ENCODE results near the gene PPP2R5C.

Gene PPP2R5C

DNA sequence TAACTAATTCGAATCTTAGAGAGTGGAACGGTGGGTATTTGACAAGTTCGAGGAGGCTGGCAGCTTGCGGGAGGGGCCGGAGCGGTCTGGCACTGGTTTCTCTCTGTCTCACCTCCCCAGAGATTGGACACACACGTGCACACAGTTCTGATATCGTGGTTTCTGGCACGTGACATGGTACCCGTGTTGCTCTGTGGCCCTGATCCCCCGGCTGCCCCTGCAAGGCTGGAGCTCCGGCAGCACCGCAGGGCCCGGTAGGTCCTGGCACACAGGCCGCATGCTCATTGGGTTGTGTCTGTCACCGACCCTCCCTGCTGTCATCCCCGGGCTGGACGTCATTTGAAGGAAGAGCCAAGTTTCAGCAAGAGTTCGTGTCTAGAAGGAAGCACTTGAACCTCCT, 82.7 kb downstream of the PPP2R5C start:
- DNase-seq = no peak

DNA sequence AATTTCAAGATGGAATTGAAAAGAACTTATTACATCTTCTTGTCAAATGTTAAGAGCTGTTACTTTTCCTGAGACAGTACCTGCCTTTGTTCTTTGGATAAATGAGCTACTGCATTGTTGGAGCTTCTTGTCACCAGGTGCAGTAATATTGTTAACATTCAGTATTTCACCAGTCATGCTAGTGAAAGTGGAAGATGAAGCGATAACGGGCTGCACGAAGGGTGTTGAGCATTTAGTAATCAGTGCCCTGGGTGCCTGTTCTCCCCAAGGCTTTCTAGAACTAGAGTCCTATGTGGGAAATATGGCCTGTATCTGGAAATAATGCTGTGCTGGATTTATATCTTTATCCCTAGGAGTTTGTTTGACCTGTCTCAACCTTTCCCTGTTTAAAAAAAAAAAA, 83.2 kb downstream of the PPP2R5C start:
- DNase-seq = no peak

DNA sequence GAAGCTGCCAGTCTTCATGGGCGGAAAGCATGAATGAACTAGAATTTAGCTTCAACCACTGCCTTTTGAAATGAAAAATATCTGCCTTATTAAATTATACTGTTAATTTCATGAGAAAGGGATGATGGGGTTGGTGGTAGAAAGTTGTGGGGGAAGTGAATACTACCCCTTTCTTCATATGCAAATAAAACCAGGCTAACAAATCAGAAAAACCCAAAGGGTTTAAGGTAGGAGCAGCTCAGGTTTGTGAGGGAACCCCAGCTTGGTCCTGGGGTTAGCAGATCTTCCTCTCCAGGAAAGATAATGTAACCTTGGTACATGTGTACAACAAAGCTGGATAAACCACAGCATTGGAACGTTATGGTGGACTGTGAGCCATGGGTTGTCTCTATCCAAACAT, 84.0 kb downstream of the PPP2R5C start:
- no peak for DNase-seq

DNA sequence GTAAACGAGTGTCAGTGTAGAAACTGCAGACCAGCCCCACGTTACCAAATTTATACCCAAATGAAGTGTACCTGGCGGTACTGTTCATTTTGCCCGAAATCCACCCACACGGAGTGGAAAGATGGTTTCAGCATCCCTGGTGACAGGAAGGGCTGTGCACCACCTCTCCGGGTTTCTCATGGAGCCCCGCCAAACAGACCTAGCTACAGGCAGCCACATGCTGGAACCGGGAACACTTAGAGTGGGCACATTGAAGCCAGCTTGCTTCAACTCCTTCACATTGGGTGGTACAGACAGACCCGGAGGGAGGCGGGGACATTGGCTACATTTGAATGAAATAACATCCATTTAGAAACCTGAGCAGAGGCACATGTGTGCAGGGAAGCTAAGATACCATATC, 84.4 kb downstream of the PPP2R5C start:
- DNase-seq = no peak

DNA sequence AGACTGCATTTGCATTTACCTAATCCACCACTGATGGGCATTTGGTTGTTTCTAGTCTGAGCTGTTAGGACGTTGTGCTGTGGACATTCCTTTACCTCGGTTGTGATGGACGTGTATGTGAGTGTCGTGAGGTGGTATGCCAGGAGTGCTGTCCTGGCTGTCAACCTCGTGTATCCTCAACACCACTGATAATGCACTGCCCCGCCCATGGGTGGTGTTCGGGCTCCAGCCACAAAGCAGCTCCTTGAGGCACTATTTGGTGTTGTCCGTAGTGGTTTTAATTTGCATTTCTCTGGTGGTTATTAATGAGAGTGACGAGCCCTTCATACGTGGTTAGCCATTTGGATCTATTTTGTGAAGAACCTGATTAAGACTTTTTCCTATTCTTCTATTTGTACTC, 87.6 kb downstream of the PPP2R5C start:
- DNase-seq = no peak

DNA sequence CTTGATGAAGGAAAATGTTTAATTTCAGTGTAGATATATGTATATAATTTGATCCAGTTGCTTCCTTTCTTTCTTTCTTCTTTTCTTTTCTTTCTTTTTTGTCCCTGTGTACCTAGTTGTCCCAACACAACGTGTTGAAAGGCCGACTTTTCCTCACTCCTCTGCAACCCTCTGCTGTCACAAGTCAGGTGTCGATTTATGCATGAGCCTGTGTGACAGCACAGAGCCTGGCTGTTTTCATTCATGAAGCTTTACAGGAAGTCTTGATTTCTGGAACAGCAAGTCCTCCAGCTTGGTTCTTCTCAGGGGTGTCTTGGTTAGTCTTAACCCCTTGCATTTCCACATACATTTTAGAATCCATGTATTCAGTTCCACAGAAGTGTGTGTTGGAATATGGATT, 88.1 kb downstream of the PPP2R5C start:
- DNase-seq = no peak

DNA sequence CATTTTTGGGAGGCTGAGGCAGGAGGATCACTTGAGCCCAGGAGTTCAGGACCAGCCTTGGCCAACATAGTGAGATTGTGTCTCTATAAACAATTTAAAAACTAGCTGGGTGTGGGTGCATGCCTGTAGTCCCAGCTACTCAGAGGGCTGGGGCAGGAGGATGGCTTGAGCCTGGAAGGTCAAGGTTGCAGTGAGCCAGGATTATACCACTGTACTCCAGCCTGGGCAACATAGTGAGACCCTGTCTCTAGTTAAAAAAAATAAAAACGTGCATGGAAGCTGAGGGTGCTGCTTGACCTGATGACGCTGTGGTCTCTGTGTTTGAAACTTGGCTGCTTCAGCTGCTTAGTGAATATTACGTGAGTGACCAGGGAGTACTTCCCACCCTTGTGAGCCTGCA, 89.7 kb downstream of the PPP2R5C start:
- no peak for DNase-seq

DNA sequence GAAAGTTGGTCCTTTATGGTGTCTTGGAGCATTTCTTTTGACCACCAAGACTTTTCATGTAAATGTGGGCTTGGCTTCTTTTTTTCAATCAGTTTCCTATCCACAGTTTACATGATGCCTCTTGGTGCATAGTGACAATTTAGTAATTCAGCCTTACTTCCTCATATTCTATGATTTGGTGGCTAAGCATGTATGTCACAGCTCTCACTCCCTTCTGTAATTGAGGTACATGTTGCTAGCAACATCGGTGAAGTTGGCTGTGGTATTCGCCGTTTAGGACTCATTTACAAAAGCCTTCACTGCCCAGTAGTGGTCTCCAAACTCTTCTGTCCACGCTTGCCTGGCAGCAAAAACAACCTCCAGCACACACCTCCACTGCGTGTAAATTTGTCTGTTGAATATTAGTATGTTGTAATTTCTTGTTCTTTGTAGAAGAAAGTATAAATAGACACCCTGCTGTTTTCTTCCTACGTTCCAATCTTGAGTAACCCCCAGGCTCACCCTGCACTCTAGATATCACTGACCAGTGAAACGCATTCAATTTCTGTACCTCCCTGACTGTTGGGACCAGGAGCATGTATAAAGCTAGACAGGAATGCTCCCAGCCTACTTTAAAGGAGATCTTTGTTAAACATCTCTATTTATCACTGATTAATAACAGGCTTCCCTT, 90.4 kb downstream of the PPP2R5C start:
- DNase-seq = no peak

DNA sequence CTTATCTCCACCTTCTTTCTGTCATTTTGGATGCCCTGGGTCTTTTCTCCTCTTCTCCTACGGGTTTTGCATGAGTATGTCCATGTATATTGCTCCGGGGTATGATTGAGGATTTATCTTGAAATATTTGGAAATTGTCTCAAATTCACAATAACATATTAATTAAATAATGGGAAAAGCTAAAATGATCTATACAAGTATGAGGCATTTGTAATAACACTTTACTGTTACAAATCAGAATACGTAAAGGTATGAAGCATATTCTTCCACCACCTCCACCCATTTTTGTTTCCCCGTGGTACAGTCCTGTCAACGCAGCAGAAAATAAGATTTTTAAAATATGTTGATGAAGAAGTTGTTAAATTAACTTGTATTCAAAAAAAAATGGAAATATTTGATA, 91.3 kb downstream of the PPP2R5C start:
- no peak for DNase-seq

DNA sequence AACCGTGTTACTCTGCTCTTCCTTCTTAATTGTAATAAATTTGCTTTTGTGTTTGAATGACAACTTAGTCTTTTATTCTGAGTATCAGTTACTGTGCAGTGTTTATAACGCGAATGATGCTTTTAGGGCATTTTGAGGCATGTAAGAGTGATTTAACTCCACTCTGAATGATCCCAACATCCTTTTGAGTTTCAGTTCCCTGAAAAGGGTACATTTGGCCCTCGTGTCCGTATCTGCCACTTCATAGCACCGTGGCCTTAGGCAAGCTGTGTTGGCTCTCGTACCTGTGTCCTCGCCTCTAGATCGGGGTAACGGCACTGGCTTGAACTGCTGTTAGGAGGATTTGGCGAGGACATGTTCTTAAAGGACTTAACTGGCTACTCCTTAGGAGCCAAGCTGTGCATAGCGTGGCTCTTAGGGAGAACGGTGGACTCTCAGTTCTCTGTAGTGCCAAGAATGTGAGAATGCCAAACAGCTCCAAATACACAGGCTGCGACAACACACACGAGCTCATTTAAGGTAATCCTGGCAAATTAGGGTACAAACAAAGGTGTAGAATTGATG, 92.0 kb downstream of the PPP2R5C start:
- DNase-seq = no peak

DNA sequence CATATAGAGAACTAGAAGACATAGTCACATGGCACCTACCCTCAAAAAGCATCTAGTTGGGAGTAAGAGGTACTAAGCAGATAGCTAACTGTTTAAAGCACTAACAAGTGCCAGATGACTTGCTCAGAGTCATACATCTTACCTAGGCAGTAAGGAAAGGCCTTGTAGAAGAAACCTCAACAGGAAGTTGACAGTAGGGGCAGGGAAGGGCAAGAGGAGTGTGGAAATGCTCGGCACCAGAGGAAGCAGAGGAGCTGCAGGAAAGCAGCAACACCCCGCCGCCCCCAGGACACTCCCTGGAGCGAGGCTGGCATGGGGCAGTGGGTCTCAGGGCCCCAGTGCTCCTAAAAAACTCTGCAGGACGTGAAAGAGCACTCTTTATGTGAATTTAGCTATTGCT, 92.9 kb downstream of the PPP2R5C start:
- no peak for DNase-seq

DNA sequence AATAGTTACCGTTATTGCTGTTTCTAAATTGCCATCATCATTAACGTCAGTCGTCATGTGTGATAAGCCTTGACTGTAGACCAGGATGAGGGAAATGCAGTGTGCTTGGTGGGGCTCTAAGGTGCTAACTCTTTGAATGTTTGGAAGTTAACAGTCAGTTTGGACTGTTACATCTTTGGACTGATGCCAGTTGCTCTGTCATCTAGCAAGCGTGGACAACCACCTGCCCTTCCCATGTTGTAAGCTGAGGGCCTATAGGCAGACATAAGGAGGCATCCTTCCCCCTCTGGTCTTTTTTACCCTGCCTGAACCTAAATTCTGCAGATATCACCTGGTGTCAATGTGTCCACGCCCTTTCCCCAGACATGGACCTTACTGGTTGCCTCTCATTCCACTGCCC, 94.4 kb downstream of the PPP2R5C start:
- no peak for DNase-seq

DNA sequence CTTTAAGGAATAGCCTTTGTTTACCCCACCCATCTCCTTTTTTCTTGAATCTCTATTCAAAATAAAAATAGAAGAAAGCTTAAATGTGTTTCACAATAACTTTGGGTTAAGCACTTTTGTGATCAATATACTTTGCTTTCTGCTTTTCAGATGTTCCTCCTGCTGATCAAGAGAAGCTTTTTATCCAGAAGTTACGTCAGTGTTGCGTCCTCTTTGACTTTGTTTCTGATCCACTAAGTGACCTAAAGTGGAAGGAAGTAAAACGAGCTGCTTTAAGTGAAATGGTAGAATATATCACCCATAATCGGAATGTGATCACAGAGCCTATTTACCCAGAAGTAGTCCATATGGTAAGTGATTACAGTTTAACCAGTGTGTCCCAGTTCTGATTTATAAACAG, 95.0 kb downstream of the PPP2R5C start:
- no peak for DNase-seq

DNA sequence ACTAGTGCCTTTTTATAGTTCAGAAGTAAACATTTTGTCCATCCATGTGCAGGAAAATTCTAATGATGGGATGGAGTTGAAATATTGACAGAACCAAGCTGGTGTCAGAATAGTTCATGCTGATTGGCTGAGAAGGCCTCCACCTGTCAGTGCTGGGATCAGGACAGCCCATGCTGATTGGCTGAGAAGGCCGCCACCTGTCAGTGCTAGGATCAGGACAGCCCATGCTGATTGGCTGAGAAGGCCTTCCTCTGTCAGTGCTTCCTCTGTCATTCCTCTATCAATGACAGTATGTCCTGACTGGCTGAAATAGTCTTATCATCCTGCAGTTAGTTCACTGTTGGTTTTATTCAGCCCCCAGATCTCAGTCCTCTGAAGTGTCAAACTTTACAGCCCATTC, 95.7 kb downstream of the PPP2R5C start:
- no peak for DNase-seq

DNA sequence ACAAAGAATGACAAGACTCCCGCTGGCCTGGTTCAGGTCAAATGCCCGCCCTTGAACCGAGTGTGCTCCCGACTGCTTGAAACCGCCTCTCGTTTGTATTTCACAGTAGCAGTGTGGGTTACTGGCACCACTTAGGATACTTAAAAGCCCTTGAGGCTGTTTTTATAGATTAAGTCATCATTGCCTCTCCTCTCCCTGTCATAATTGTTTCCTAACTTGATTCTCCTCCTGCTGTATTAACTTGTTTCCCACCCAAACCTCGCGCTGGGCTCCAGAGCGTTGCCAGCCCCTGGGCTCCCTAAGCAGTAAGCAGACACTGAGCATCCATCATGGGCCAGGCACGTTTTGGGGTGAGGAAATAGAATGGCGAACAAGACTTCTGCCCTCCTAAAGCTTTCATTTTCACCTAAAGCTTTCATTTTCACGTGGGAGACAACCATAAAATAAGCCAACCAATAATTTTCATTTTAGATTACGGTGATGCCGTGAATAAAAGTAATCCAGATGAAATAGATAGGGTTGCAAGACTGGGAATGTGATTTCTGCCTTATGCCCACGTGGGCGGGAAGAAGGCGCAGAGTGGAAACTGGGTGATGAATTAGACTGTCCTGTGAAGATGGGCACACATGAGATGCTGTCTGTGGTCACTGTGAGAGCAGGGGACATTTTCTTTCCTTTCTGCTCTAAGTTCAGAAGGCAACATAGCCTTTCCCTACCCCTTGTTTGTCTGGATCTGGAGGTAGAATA, 97.5 kb downstream of the PPP2R5C start:
- DNase-seq = peak; percentile 71

DNA sequence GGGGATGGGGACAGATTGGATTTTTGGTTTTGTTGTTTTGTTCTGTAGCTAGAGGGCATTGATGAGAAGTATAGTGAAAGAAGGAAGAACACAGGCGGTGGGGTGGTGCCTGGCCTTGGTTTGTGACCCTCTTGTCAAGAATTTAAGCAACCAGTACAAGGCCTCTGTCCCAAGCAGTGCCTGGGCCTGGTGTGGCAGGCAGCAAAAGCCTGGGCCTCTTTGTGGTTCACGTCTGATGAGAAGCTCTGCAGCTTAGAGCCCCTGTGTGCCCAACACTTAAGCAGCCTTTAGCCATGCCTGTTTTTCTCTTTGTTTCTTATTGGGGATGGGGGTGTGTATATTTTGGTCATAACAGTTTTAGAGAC, 98.0 kb downstream of the PPP2R5C start:
- no peak for DNase-seq

DNA sequence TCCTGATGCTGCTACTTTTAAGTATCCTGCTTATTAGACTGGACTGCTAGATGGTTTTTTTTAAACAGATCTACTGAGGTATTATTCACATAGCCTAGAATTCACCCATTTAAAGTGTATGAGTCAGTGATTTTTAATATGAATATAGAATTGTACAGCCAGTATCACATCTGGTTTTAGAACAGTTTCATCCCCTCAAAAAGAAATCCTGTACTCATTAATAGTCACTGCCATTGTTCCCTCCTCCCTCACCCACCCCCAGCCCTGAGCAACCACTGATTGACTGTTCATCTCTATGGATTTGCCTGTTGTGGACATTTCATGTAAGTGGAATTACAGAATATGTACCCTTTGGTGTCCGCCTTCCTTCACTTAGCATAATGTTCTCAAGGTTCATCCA, 98.4 kb downstream of the PPP2R5C start:
- no peak for DNase-seq

DNA sequence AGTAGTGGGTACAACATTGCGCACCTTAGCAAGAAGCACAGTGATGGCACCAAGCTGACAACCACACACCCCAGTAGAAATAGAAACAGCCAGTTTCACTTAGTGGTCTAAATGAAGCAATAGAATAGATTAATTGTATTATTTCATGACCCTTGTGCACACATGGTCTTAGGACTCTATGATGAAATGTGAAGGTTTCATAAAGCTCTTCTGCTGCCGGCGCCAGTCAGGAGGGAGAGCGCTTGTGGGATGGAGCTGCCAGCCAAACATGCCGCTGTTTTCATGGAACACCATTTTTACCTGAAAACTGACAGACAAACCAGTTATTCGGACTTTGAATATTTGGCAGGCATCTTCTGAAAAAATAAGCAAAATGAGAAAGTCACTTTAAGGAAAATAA, 100.0 kb downstream of the PPP2R5C start:
- no peak for DNase-seq

DNA sequence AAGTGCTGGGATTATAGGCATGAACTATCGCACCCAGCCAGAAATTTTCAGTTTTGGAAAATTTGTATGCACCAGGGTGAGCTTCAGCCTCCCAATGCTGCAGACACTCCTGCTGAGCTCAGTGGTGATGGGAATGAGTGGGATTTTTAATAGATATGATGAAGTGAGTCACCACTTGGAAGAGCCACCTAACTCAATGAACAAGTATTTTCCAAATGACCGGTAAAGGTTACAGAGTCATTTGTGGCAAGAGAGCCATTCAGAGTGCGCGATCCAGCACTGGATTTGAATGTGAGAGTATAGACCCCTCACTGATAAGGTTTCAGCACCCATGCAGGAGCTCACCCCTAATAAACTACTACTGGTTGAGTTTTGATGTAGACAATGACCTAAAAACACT, 100.7 kb downstream of the PPP2R5C start:
- DNase-seq = no peak

DNA sequence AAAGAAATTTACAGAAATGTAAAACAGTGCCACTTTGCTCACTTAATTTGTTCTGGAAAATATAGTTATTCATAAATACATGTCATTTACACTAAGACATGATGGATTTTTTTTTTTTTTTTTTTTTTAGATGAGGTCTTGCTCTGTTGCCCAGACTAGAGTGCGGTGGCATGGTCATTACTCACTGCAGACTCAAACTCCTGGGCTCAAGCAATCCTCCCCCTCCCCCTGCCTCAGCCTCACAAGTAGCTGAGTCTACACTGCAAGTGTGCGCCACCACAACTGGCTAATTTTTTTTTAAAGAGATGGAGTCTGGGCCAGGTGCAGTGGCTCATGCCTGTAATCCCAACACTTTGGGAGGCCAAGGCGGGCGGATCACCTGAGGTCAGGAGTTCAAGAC, 101.2 kb downstream of the PPP2R5C start:
- DNase-seq = no peak

DNA sequence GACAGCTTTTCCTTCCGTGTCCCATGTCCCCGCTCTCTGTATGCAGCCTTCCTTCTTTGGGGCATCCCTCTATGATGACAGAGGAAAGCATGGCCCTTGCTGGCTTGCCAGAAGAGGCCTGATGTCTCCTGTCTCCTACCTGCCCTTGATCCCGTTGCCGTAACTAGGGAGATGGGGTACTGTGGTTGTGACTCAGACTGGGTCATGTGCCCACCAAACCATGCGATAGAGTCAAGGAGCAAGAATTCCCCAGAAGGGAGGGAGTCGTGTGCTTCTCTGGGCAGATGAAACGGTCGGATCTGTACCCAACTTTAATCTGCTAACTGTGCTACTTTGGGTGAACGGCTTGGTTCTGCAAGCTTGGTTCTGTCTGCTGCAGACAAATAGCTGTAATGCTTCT, 103.8 kb downstream of the PPP2R5C start:
- DNase-seq = no peak

DNA sequence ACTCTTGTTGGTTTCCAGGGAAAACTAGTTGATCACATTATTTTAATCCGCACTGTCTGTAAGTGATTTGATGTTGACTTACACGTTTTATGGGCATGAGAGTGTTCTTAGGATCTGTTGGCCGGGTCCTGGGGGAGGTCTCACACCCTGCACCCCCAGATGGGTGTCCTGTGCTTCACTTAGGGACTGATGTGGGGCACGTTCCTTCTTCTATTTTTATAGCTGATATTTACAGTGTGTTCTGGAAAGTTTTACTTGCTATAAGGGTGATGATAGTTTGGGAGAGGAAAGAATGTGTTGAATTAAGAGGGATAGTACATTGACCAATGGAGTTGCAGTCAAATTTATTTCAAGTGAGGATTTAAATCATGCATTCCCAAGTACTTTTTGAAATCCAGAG, 106.3 kb downstream of the PPP2R5C start:
- DNase-seq = no peak

DNA sequence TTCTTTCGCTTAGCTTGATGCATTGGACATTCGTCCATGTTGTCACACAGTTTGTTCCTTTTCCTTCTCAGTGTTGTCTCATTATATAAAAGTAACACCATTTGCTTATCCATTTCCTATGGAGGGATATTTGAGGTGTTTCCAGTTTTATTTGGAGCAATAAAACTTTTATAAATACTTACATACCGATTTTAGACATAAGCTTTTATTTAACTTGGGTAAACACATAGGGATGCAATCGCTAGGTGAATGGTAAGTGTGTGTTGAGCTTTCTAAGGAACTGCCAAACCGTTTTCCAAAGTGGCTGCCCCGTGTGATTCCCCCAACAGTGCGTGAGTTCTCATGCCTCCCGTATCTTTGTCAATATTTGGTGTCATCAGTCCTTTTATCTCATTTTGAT, 107.7 kb downstream of the PPP2R5C start:
- no peak for DNase-seq

DNA sequence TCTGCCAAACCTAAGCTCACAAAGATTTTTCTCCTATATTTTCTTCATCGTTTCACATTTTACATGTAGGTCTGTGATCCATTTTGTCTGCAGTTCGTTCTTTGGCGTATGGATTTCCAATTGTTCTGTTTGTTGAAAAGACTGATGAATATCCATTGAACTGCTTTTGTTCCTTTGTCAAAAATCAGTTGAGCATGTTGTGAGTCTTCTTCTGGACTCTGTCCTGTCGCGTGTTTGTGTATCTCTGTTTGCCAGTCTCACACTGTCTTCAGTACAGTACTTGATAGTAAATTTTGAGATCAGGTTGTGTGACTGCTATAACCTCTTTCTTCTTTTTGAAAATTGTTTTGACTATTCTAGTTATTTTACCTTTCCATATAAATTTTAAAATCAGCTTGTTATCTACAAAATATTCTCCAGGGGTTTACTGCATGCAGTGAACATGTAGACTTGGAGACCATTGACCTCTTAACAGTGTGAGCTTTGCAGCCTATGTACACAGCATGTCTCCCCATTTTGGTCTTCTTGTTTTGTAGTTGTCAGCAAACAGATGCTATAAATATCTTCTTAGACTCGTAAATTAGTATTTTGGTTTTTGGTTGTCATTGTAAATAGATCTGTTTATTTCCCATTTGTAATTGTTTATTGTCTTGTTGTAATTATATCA, 108.9 kb downstream of the PPP2R5C start:
- no peak for DNase-seq
